Sigmoid colon (tissue), 4 donors: ENCODE measurements around the gene TAS2R60.

ENCODE experiments used
- POLR2AphosphoS5 ChIP-seq, 4 donors: sonication (generic); formaldehyde crosslinking; IDR thresholded peaks; one replicate each; pipeline ENCODE4 v1.6.1; 2017; ENCODE audit warnings: antibody characterized with exemption in 4 of 4
- TF ChIP-seq, protein P1 (sequence below), 4 experiments: fragments of 450-650 bp in 3 of 4; fragments of 200-600 bp in 1 of 4; IDR thresholded peaks; one replicate each; pipeline ENCODE4 v1.5.1; 2016 to 2019; ENCODE audit warnings: antibody characterized with exemption in 4 of 4, mild to moderate bottlenecking in 3 of 4, moderate library complexity in 2 of 4

DNA sequence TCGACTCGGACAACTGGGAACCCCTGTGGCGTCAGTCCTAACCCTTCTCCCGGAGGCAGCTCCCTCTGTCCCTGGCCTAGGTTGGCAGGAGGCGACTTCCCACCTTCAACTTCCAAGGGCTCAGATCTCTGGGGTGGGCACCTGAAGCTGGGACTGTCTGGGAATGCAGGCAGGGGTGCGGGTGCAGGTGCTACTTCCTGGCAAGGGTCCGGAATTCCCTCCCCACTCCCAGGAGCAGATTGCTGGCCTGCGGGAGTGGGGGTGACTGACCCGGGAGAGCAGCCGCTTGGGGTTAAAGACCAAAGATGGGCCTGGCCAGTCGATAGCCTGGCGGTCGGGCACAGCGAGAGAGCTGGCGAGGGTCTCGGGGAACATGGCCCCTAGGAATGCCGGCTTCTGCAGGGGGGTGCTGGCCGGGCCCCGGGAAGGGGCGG lies 35.0 kb upstream of the TAS2R60 start:
- TF ChIP-seq, protein P1, sequence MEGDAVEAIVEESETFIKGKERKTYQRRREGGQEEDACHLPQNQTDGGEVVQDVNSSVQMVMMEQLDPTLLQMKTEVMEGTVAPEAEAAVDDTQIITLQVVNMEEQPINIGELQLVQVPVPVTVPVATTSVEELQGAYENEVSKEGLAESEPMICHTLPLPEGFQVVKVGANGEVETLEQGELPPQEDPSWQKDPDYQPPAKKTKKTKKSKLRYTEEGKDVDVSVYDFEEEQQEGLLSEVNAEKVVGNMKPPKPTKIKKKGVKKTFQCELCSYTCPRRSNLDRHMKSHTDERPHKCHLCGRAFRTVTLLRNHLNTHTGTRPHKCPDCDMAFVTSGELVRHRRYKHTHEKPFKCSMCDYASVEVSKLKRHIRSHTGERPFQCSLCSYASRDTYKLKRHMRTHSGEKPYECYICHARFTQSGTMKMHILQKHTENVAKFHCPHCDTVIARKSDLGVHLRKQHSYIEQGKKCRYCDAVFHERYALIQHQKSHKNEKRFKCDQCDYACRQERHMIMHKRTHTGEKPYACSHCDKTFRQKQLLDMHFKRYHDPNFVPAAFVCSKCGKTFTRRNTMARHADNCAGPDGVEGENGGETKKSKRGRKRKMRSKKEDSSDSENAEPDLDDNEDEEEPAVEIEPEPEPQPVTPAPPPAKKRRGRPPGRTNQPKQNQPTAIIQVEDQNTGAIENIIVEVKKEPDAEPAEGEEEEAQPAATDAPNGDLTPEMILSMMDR (IDR thresholded peaks at IDR 0.05): no peak
- no peak for TF ChIP-seq POLR2AphosphoS5 (IDR thresholded peaks at IDR 0.05)
